ENCODE measurements around the gene EBF3.

GRCh38 chr10:129924375-129925085 lies 39.5 kb downstream of the EBF3 start:
- no peak for TF ChIP-seq POLR2A (IDR thresholded peaks at IDR 0.05; ENCODE audit: low read length)
- TF ChIP-seq GATA1 (IDR thresholded peaks at IDR 0.05; ENCODE audit: low read depth, low read length) = no peak
